ENCODE results near the gene INPP5E.

- TF ChIP-seq POLR2A (IDR thresholded peaks at IDR 0.05; ENCODE audit: low read length), result no peak
- no peak for TF ChIP-seq GATA1 (IDR thresholded peaks at IDR 0.05; ENCODE audit: low read depth, low read length)
Measured at GRCh38 chr9:136433849-136434579, 5.6 kb downstream of the INPP5E start.

All from erythroblast (primary cell).